K562 (cell line): ENCODE results near the gene IPO7. TPM values are rescaled to one million over a fixed set of nuclear protein-coding genes. Genes with fewer than 3 reads are reported as not detected.

Experiments
- ARID1B ChIP-seq: fragments of 450-650 bp; IDR thresholded peaks from 2 replicates; pipeline ENCODE4 v1.6.1; 2016; ENCODE audit warnings: antibody characterized with exemption, mild to moderate bottlenecking, inconsistent platforms
- BHLHE40 ChIP-seq: IDR thresholded peaks from 2 replicates; pipeline ENCODE4 v1.6.1; 2011; ENCODE audit warnings: low read length, improper control_type of control experiment
- C11orf30 ChIP-seq: fragments of 450-650 bp; IDR thresholded peaks from 2 replicates; pipeline ENCODE4 v1.6.1; 2016; ENCODE audit warnings: low read depth, mild to moderate bottlenecking
- E2F3 ChIP-seq: fragments of 250-450 bp; sonication (Bioruptor Pico); IDR thresholded peaks from 2 replicates; pipeline ENCODE4 v1.4.0; 2020; ENCODE audit warnings: mild to moderate bottlenecking
- EHMT2 ChIP-seq: fragments of 450-650 bp; IDR thresholded peaks from 2 replicates; pipeline ENCODE4 v1.6.1; 2018; ENCODE audit warnings: antibody characterized with exemption
- ETV5 ChIP-seq: sonication (generic); formaldehyde crosslinking; IDR thresholded peaks from 2 replicates; pipeline ENCODE4 v1.4.0; 2020; ENCODE audit warnings: low read depth, mild to moderate bottlenecking, missing genetic modification reagents
- GATA2 ChIP-seq: sonication (generic); formaldehyde crosslinking; IDR thresholded peaks from 2 replicates; pipeline ENCODE4 v1.4.0; 2020; ENCODE audit warnings: mild to moderate bottlenecking, missing genetic modification reagents
- ILF3 ChIP-seq: fragments of 450-650 bp; IDR thresholded peaks from 2 replicates; pipeline ENCODE4 v1.6.1; 2018; ENCODE audit warnings: antibody characterized with exemption, mild to moderate bottlenecking, moderate library complexity, borderline replicate concordance
- MCM5 ChIP-seq: fragments of 450-650 bp; IDR thresholded peaks from 2 replicates; pipeline ENCODE4 v1.6.1; 2016; ENCODE audit warnings: low read depth
- MED1 ChIP-seq: sonication (generic); formaldehyde crosslinking; IDR thresholded peaks from 2 replicates; pipeline ENCODE4 v1.8.1; 2023; ENCODE audit warnings: missing genetic modification reagents, borderline replicate concordance
- RAD51 ChIP-seq: fragments of 450-650 bp; IDR thresholded peaks from 2 replicates; pipeline ENCODE4 v1.7.1; 2016; ENCODE audit warnings: low read depth, mild to moderate bottlenecking, borderline replicate concordance
- RCOR1 ChIP-seq, 2 experiments: IDR thresholded peaks; 2 replicates each; pipeline ENCODE4 v1.6.1; 2012; ENCODE audit warnings: low read depth in 2 of 2, low read length in 2 of 2, borderline replicate concordance in 1 of 2, improper control_type of control experiment in 1 of 2
- RFX5 ChIP-seq: IDR thresholded peaks from 2 replicates; pipeline ENCODE4 v1.6.1; 2011; ENCODE audit warnings: low read depth, mild to moderate bottlenecking, improper control_type of control experiment, low read length
- TCFL5 ChIP-seq: fragments of 250-450 bp; sonication (Bioruptor Pico); conservative IDR thresholded peaks from 2 replicates; pipeline ENCODE4 v1.6.1; 2021; ENCODE audit warnings: mild to moderate bottlenecking, moderate library complexity, matching md5 sums
- ZBTB40 ChIP-seq, 2 experiments: fragments of 450-650 bp in 1 of 2; sonication (generic) in 1 of 2; formaldehyde crosslinking in 1 of 2; IDR thresholded peaks; 2 replicates each; pipeline versions ENCODE4 v1.7.1 to v1.9.0; 2016 to 2022; ENCODE audit warnings: inconsistent platforms in 1 of 2, mild to moderate bottlenecking in 1 of 2, missing genetic modification reagents in 1 of 2
- ZBTB8A ChIP-seq: fragments of 450-650 bp; IDR thresholded peaks from 2 replicates; pipeline ENCODE4 v1.6.1; 2018; ENCODE audit warnings: mild to moderate bottlenecking, moderate library complexity; ENCODE audit not compliant: partially characterized antibody
- ZKSCAN8 ChIP-seq: fragments of 200-800 bp; sonication (Bioruptor generic); IDR thresholded peaks from 2 replicates; pipeline ENCODE4 v1.6.1; 2016; ENCODE audit warnings: missing genetic modification characterization, missing compliant biosample characterization
- ZNF224 ChIP-seq: sonication (generic); formaldehyde crosslinking; IDR thresholded peaks from 2 replicates; pipeline ENCODE4 v1.8.0; 2022; ENCODE audit warnings: mild to moderate bottlenecking, missing genetic modification reagents
- ZNF239 ChIP-seq: fragments of 250-450 bp; sonication (Bioruptor Pico); IDR thresholded peaks from 2 replicates; pipeline ENCODE4 v1.4.0; 2020; ENCODE audit warnings: mild to moderate bottlenecking
- ZNF583 ChIP-seq: fragments of 250-450 bp; sonication (Bioruptor Pico); IDR thresholded peaks from 2 replicates; pipeline ENCODE4 v1.4.0; 2020
- ZNF764 ChIP-seq: fragments of 250-450 bp; sonication (Bioruptor Pico); IDR thresholded peaks from 2 replicates; pipeline ENCODE4 v1.4.0; 2020; ENCODE audit warnings: low read depth, mild to moderate bottlenecking, moderate library complexity
- polyA plus RNA-seq, 8 experiments: library from polyadenylated mRNA; depleted of rRNA in 4 of 8; stranded (reverse) in 5 of 8; unstranded in 3 of 8; fragments of >200 nt; fragmentation: Nextera tagmentation in 2 of 8; fragmentation: Illumina TruSeq in 1 of 8; extraction: Ambion mirVana in 2 of 8; extraction: Trizol in 1 of 8; gene quantifications; 2 replicates each; pipeline versions ENCODE4 v1.2.1 to v1.2.3, GENCODE V29; 2011 to 2014; ENCODE audit warnings: inconsistent platforms in 1 of 8, missing spikeins in 1 of 8
- total RNA-seq, 7 experiments: library from RNA; depleted of rRNA in 6 of 7; stranded (reverse); fragments of >200 nt in 6 of 7; fragmentation: Illumina TruSeq in 2 of 7; extraction: Trizol in 2 of 7; gene quantifications; 2 replicates each; pipeline versions ENCODE4 v1.2.1 to v1.2.3, GENCODE V29; 2011 to 2021; ENCODE audit warnings: low replicate concordance in 1 of 7

The IPO7 gene
- total and polyA plus RNA-seq, 9 of the 15 experiments (the other 6 are each of a cell fraction or from before 2014, with no cell fraction given) = 23.6 to 138 (median 110) TPM

- no peak for TF ChIP-seq ZNF764 (CRISPR knock-in tag)
- TF ChIP-seq ILF3 = no peak
- TF ChIP-seq MED1 (CRISPR knock-in tag) = no peak
- no peak for TF ChIP-seq ZNF224 (CRISPR knock-in tag)
- TF ChIP-seq ZBTB8A = no peak
- TF ChIP-seq ZKSCAN8 = no peak
- no peak for TF ChIP-seq GATA2 (CRISPR knock-in tag)
- TF ChIP-seq ETV5 = 0 out of 2 replicates have a peak, but pooled peaks have one; percentile 23
- no peak for TF ChIP-seq RAD51
- no peak for TF ChIP-seq ZNF239 (CRISPR knock-in tag)
- TF ChIP-seq BHLHE40 = no peak
- no peak for TF ChIP-seq EHMT2
- no peak for TF ChIP-seq TCFL5 (CRISPR knock-in tag)
- no peak for TF ChIP-seq C11orf30
- no peak for TF ChIP-seq ZNF583 (CRISPR knock-in tag)
- TF ChIP-seq E2F3 (CRISPR knock-in tag) = no peak
- no peak for TF ChIP-seq RCOR1 (IDR thresholded peaks at IDR 0.05; ENCODE audit: borderline replicate concordance in 1 of 2, low read depth in 2 of 2, low read length in 2 of 2)
- TF ChIP-seq ZBTB40 (IDR thresholded peaks at IDR 0.05) = no peak; the same call in 1 of the 2 replicates
- TF ChIP-seq ZBTB40 (CRISPR knock-in tag; IDR thresholded peaks at IDR 0.05) = no peak
- TF ChIP-seq MCM5 = no peak
- TF ChIP-seq RFX5 = no peak
- TF ChIP-seq ARID1B = peak; percentile 31; the same call in 1 of the 2 replicates
These were observed 961 bp downstream of the IPO7 start (continued) for GRCh38 chr11:9385327-9385899.
